HG03558 (cell line): ENCODE results near the gene MYOM3.

Source experiments
- ATAC-seq: cut with Tn5 transposase; IDR thresholded peaks from one replicate; pipeline ENCODE4 v1.9.1; 2021; ENCODE audit warnings: moderate number of reproducible peaks; ENCODE audit not compliant: unreplicated experiment; ENCODE audit errors: extremely low read depth

MYOM3 gene

GRCh38 chr1:24139841-24140425, 28.0 kb upstream of the MYOM3 start:
- no peak for ATAC-seq

GRCh38 chr1:24139222-24139489, 27.2 kb upstream of the MYOM3 start:
- no peak for ATAC-seq

- no peak for ATAC-seq
Observed at GRCh38 chr1:24138476-24139221, 26.7 kb upstream of the MYOM3 start.

DNA sequence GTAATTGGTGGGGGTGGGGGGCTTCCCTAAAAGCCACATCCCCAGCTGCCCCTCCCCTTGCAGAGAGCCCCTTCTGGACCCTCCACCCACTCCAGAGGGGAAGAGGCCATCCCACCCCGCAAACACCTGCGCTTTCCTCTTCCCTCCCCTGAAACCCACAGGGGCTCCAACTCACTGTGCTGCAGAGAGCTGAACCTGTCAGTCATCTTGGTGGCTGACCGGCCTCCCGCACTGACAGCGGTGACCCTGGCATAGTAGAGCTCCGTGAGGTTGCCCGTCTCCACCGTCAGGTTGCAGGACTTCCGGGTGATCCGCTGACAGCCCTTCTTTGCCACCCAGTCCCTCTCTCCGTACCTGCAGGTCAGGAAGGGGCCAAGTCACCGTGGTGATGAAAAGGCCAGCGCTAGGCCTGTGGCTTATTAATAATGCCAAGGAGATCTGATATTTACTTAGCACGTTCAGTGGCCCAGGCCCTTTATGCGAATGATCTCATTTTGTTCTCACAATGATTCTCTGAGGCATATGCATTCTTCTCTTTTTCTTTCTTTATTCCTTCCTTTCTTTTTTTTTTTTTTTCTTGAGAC, 25.1 kb upstream of the MYOM3 start:
- ATAC-seq, result no peak

DNA sequence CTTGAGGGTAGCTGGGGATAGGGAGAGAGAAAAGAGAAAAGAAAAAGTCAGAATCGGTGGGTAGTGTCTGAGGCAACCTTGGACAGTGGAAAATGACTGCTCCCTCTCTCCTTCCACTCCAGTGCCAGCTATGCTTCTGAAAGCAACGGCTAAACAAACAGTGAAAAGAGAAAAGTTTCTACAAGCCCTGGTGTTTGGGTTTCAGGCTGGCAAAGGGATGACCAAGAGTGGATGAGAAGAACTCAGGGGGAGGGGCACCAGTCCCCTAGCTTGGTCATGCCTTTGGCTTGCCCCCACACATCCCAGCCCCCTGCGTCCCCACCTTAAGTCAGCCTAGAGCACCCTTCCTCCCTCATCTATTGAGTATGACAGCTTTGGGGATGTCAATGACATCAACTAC, 22.4 kb upstream of the MYOM3 start:
- ATAC-seq, result no peak

- no peak for ATAC-seq
Observed at GRCh38 chr1:24133819-24134218, 21.9 kb upstream of the MYOM3 start.

DNA sequence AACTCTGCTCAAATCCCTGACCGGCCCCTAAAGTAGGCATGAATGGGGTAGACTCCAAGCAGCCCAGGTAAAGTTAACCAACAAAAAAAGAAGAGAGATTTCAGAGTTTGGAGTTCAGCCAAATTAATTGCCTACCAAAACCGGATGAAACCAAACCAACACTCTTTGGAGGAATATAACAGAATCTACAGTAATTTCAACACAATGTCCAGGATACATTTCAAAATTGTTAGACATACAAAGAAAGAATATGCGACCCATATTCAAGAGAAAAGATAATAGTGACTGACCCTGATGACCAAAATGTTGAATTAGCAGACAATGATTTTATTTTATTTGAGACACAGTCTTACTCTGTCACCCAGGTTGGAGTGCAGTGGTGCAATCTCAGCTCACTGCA, 18.4 kb upstream of the MYOM3 start:
- no peak for ATAC-seq

GRCh38 chr1:24127801-24128363, 15.9 kb upstream of the MYOM3 start:
- no peak for ATAC-seq

- no peak for ATAC-seq
Observed at GRCh38 chr1:24127134-24127800, 15.3 kb upstream of the MYOM3 start.

GRCh38 chr1:24126672-24127023, 14.7 kb upstream of the MYOM3 start:
- ATAC-seq, result no peak

GRCh38 chr1:24126018-24126671, 14.2 kb upstream of the MYOM3 start:
- ATAC-seq, result no peak

- ATAC-seq, result no peak
Observed at GRCh38 chr1:24125456-24125855, 13.5 kb upstream of the MYOM3 start.

DNA sequence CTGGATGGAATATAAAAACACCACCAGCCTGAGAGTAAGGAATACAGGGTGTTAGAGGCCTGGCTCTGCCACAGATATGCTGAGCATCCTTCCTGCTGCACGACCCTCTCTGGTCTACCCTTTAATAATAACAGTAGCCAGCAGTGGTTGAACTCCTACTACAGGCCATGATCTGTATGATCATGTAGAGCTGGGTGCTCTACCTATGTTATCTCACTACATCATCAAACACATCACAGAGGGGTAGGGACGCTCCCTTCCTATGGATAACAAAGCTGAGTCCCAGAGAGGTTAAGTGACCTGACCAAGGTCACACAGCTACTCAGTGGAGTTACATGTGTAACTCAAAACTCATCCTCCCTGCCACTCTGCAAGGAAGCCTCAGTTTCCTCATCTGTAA, 13.0 kb upstream of the MYOM3 start:
- ATAC-seq, result no peak

GRCh38 chr1:24123611-24124010, 11.7 kb upstream of the MYOM3 start:
- ATAC-seq, result no peak

GRCh38 chr1:24122776-24123175, 10.8 kb upstream of the MYOM3 start:
- no peak for ATAC-seq

- ATAC-seq, result no peak
Observed at GRCh38 chr1:24121406-24121805, 9.5 kb upstream of the MYOM3 start.

GRCh38 chr1:24120965-24121364, 9.0 kb upstream of the MYOM3 start:
- ATAC-seq, result no peak

DNA sequence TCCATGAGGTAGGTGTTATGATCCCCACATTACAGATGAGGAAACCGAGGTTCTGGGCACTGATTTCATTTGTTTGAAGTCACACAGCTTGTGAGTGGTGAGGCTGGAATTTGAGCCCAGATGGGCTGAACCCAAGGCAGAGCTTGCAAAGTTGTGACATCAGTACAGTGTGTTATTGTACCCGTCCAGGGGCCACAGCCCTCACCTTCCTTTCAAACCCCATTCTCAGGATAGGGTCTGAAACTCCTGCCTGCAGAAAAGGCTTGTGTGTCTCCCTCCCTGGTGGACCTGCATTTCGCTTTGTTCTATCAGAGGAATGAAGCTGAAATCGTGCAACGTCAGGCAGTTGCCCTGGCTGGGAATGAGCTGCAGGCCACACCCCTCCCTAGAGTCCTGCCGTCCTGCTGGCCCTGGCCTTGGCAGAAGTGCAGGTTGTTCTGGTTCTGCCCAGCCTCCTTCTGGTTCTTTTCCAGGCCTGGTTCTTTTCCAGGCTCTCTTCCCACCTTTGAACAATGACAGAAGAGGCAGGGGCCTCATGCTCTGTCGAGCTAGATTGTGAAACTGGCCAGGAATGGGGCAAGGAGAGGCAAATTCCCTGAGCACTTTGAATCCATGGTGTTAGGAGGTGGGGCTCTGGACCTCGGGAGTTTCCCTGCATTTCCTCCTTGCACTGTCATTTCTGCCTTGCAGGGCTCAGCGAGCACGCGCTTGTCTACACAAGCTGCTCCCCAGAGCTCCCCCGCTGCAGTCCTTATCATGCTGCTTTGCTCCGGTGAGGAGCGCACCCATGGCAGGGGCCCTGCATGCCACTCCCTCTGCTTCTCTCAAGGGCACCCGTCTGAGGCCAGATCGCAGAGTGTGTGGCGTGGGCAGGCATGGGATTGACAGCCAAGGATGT, 8.2 kb upstream of the MYOM3 start:
- ATAC-seq, result no peak

DNA sequence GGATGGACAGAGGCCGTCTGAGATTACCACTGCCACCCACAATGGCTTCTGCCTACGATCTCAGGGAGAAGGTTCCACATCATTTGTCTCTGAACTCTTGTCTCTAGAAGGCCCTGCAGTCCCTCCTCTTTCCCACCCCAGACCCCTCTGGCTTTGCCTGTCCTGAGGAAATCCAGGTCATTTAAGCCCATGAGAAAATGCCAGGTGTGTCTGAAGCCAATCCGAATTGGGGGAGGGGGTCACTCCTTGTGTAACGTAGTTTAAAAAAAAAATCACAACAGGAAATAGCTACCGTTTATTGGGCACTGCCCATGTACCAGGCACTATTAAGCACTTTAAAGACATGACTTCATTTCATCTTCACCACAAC, 7.5 kb upstream of the MYOM3 start:
- no peak for ATAC-seq
